Measurements from ENCODE around the gene LARP4B.

Gene LARP4B

GRCh38 chr10:865257-865656 is 66.2 kb downstream of the LARP4B start:
- DNase-seq: no peak

DNA sequence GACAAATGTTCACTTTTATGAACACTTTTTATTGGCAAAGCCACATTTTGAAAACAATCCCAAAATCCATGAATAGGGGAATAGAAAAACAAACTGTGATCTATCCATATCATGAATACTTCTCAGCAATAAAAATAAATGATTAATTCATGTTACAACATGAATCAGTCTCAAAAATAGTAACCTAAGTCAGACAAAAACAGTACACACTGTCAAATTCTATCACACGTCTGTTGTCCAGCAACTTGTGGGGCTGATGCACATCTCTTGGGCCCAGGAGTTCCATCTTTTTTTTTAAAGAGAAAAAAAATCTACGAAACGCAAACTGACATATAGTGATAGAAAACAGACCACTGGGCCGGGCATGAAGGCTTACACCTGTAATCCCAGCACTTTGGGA is 71.0 kb downstream of the LARP4B start:
- DNase-seq: no peak

DNA sequence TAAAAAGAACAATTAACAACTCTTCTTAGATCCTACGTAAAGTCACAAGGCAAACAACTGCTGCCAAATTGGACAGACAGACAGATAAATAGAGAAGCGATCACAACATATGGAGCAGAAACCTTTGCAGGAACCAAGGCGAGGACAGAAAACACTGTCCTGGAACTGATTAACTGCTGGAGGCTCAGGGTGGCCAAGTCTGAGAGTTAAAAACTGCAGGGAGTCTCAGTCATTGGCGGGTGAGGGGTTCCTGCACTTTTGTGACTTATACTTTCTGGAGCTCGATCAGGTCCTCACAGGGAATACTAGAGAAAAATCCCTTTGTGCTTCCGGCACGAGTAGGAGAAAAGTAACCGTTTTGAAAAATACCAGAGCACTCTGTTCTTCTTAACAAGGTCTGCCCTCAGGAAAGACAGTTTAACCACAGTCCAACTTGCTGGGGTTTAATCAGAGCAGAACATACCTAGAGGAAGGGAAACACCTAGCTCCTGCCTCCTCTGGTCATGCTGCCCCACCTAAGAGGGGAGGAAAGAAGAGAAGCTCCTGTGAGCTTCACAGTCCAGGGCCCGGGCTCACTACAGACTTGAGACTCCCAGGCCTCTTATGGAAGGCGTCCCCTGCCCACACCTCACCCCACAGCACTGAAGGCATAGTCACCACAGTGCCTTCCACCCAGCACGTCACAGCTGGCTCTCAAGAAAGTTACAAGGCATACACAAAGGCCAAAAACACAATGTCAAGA is 74.9 kb downstream of the LARP4B start:
- no peak for DNase-seq

- no peak for DNase-seq
Measured at GRCh38 chr10:855671-856070, 75.8 kb downstream of the LARP4B start.

GRCh38 chr10:855079-855478 is 76.4 kb downstream of the LARP4B start:
- no peak for DNase-seq

DNA sequence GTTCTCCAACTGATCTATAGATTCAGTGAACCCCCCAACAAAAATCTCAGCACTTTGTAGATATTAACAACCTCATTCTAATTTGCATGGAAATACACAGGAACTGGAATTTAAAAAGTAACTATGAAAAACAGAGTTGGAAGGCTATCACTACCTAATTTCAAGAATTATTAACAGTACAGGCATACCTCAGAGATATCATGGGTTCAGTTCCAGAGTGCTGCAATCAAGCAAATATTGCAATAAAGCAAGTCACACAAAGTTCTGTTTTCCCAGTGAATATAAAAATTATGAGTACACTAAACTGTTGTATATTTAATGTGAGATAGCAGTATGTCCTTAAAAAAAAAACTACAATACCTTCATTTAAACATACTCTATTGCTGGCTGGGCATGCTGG is 78.5 kb downstream of the LARP4B start:
- DNase-seq: no peak

DNA sequence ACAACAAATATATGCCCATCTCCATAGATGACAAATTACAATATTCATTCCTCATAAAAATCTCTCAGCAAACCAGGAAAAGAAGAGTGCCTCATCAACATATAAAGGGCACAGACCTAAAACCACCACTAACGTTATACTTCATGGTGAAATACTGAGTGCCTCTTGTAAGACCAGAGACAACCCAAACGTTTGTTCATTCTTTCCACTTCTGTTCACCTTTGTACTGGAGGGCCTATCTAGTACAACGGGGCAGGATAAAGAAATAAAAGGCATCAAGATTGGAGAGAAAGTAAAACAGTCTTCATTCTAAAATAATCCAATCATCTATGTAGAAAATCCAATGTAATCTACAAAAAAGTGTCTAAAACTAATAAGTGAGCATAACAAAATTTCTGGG is 79.1 kb downstream of the LARP4B start:
- no peak for DNase-seq

GRCh38 chr10:851901-852300 is 79.6 kb downstream of the LARP4B start:
- DNase-seq: no peak

DNA sequence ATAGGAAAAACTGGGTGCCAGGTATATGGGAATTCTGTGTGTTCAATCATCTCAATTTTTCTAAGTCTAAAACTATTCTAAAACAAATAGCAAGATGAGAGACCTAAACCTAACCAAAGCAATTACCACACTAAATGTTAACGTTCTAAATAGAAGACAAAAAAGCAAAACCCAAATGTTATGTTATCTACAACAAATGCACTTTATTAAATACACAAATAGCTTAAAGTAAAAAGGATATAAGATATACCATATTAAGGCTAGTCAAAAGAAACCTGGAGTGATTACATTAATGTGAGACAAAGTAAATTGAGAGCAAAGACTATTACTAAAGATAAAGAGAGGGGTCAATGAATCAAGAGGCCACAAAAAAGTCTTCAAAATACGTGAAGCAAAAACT is 81.4 kb downstream of the LARP4B start:
- no peak for DNase-seq

- DNase-seq: no peak
Measured at GRCh38 chr10:847868-848267, 83.6 kb downstream of the LARP4B start.

GRCh38 chr10:846126-846685 is 85.3 kb downstream of the LARP4B start:
- no peak for DNase-seq

- DNase-seq: no peak
Measured at GRCh38 chr10:845526-845925, 86.0 kb downstream of the LARP4B start.

GRCh38 chr10:844552-844951 is 87.0 kb downstream of the LARP4B start:
- no peak for DNase-seq

DNA sequence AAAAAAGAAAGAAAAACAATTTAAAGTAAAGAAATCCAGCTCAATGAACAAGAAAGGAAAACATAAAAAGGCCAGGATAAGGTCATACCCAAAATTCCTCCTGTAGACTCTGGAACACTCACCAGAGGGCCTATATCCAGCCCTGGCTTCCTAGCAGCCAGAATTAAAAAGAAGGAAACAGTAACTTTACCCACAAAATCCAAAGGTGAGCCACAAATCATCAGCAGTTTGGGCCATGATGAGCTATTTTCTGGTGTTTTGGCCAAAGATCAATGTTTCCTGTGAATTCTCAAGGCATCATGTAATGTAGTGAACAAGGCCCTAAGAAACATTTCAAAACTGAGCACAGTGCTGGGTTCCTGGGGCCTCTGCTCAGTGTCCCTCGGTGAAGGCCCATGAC is 87.8 kb downstream of the LARP4B start:
- no peak for DNase-seq

GRCh38 chr10:842795-843194 is 88.7 kb downstream of the LARP4B start:
- no peak for DNase-seq

- DNase-seq: no peak
Measured at GRCh38 chr10:841535-841934, 90.0 kb downstream of the LARP4B start.

- DNase-seq: no peak
Measured at GRCh38 chr10:839550-840205, 91.8 kb downstream of the LARP4B start.

GRCh38 chr10:836782-837181 is 94.7 kb downstream of the LARP4B start:
- DNase-seq: no peak

DNA sequence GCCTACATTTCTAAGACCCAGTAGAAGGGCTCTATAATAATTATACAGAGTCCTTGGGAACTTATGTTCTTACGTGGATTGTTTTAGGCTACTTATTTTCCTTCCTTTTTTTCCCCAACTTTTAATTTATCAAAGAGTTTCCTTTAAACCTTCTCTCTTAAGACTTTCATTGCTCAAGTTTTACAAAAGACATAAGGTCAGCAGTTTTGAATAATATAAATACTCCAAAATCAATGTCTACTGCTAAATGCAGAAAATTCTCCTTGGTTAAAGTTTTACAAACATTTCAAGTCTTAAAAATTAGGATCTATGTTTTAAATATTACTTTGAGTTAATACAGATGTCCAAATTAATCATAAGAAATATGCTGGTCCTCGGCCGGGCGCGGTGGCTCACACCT is 97.0 kb downstream of the LARP4B start:
- DNase-seq: no peak

DNA sequence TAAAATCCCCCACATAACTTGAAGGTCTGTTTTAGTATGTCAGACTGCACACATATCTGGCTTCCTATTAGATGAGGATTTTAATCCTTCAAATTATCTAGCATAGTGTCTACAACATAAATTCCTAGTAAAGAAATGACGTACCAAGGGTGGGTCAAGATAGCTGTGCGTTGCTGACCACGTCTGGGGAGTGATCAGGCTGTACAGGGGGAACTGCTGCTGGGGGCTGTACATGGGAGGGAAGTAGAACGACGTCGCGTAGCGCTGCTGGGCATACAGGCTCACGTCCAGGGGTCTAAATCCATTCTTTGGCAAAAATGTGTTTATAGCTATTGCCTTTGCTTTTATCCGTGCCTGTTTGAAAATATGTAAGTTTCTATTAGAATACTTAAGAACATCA is 102.3 kb downstream of the LARP4B start:
- no peak for DNase-seq

DNA sequence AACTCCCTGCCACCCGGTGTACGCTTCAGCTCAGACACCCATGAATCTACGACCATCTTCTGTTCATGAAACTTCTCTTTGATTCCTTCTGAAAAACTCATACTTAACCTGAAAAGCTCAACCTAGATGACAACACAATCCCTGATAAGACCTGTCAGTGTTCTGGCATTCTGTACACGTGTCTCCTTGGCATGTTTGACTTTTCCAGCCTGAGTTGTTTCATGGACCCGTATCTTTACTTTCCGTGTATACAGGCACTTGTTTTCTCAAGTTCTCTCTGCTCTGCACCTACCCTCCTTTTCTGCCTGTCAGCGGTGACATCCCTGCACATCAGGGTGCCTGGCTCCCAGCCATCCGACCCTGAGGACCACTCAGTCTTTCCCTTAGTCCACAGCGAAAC is 103.3 kb downstream of the LARP4B start:
- DNase-seq: no peak

DNA sequence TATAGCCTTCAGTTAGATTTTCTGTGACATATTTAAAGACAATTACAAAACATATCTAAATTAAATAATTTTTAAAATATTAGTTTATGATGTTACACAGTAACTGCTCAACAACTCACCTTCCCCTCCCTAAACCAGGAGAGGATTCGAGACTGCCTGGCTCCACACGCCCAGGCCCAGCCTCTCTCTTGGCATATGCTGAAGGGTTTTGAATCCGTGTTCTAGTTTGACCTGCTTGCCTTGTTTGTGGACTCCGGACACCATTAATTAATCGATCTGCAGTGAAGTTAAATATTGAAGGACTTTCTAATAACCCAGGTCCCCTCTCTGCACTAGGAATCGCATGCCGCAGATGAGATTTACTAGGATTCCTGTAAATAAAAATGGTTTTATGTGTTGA is 106.6 kb downstream of the LARP4B start:
- no peak for DNase-seq

GRCh38 chr10:824497-824896 is 107.0 kb downstream of the LARP4B start:
- DNase-seq: no peak

DNA sequence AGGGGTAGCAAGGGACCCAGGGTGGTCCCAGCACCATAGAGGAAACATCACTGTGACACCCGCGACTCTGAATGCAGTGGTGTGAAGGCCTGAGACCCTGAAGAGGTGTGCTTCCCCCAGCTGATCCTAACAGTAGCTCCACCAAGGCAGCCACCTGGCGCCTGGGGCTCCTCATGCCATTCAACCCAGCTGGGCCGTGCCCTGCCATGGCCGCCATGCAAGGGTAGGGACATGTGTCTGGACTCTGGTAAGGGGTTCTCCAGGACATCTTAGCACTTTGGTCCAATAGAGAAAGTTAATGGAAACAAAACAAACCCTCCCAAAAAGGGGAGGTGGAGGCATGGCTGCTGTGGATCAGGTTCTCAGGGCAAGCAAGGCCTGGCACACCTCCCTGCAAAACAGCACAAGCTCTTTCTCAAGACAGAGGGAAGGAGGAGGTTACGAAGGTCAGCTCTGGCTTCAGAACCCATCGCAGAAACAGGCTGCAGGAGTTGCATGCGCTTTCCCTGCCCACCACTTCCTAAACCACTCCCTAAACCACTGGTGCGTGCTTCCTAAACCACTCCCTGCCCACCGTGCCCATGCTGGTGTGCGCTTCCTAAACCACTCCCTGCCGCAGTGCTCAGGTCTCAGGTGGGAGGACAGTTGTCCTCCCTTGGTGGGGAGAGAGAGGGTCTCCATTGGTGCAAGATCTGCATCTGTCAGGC is 108.7 kb downstream of the LARP4B start:
- DNase-seq: no peak

Measured in NCI-H2081 treated with DMSO at 0.1 percent for 48 hours (cell line).